CD14-positive monocyte (primary cell): ENCODE data around the gene HYLS1. TPM values are rescaled to one million over a fixed set of nuclear protein-coding genes. Genes with fewer than 3 reads are reported as not detected.

Source experiments
- DNase-seq, 3 donors: peaks; one replicate each; pipeline ENCODE4 v3.0.0-alpha.2; 2011 to 2022
- H2AFZ ChIP-seq: 2 replicates; pipeline ENCODE4 v1.6.0; 2012; ENCODE audit warnings: mild to moderate bottlenecking, low read depth, low read length, inconsistent platforms; ENCODE audit not compliant: insufficient read depth, poor library complexity, severe bottlenecking
- H3K27ac ChIP-seq, 2 donors: 1 replicate in 1 of 2; 2 replicates in 1 of 2; pipeline ENCODE4 v1.5.1; 2012 to 2013; ENCODE audit warnings: low read length in 2 of 2, control low read depth in 1 of 2, inconsistent platforms in 1 of 2, low read depth in 1 of 2, mild to moderate bottlenecking in 1 of 2
- H3K27me3 ChIP-seq, 2 donors: one replicate each; pipeline versions ENCODE4 v1.6.0 to v1.6.1; 2011 to 2013; ENCODE audit warnings: low read length in 2 of 2; ENCODE audit not compliant: control insufficient read depth in 2 of 2, insufficient read depth in 2 of 2
- H3K36me3 ChIP-seq, 2 donors: replicated peaks in 1 of 2; 1 replicate in 1 of 2; 2 replicates in 1 of 2; pipeline versions ENCODE4 v1.5.1 to v1.6.1; 2012 to 2013; ENCODE audit warnings: low read length in 2 of 2, control low read depth in 1 of 2, inconsistent platforms in 1 of 2, mild to moderate bottlenecking in 1 of 2; ENCODE audit not compliant: insufficient read depth in 2 of 2, control insufficient read depth in 1 of 2
- H3K4me1 ChIP-seq, 2 donors: 1 replicate in 1 of 2; 2 replicates in 1 of 2; pipeline versions ENCODE4 v1.5.1 to v1.6.1; 2012 to 2013; ENCODE audit warnings: low read length in 2 of 2, control low read depth in 1 of 2, inconsistent platforms in 1 of 2, mild to moderate bottlenecking in 1 of 2, moderate library complexity in 1 of 2; ENCODE audit not compliant: insufficient read depth in 2 of 2, control insufficient read depth in 1 of 2
- H3K4me2 ChIP-seq: replicated peaks from 2 replicates; pipeline ENCODE3; 2012; ENCODE audit warnings: low read length, moderate library complexity, mild to moderate bottlenecking; ENCODE audit not compliant: poor library complexity, severe bottlenecking; ENCODE audit errors: extremely low read depth
- H3K4me3 ChIP-seq, 3 experiments: fragments of 200-600 bp in 1 of 3; sonication (generic) in 1 of 3; replicated peaks in 1 of 3; 1 replicate in 2 of 3; 2 replicates in 1 of 3; pipeline ENCODE4 v1.5.1; 2011 to 2013; ENCODE audit warnings: low read length in 3 of 3, mild to moderate bottlenecking in 3 of 3, control low read depth in 2 of 3, low read depth in 2 of 3, inconsistent platforms in 1 of 3, moderate library complexity in 1 of 3
- H3K79me2 ChIP-seq: 2 replicates; pipeline ENCODE4 v1.6.0; 2012; ENCODE audit warnings: mild to moderate bottlenecking, control low read depth, inconsistent platforms, low read length, moderate library complexity; ENCODE audit not compliant: insufficient read depth
- H3K9ac ChIP-seq: 2 replicates; pipeline ENCODE4 v1.6.0; 2017; ENCODE audit warnings: low read length, mild to moderate bottlenecking; ENCODE audit not compliant: insufficient read depth, poor library complexity, severe bottlenecking
- H3K9me3 ChIP-seq, 2 donors: replicated peaks in 1 of 2; 1 replicate in 1 of 2; 2 replicates in 1 of 2; pipeline versions ENCODE4 v1.5.1 to v1.6.1; 2012 to 2013; ENCODE audit warnings: low read length in 2 of 2, control low read depth in 1 of 2; ENCODE audit not compliant: control insufficient read depth in 1 of 2, insufficient read depth in 1 of 2
- H4K20me1 ChIP-seq: 2 replicates; pipeline ENCODE4 v1.6.0; 2012; ENCODE audit warnings: mild to moderate bottlenecking, low read length, control low read depth, moderate library complexity; ENCODE audit not compliant: insufficient read depth
- H3K27ac Mint-ChIP-seq, 7 donors: one replicate each; pipeline ENCODE4 v1.8.0; 2020; ENCODE audit warnings: mild to moderate bottlenecking in 7 of 7, mixed read lengths in 7 of 7, moderate library complexity in 6 of 7, inconsistent platforms in 2 of 7
- H3K27me3 Mint-ChIP-seq, 3 donors: one replicate each; pipeline ENCODE4 v1.8.0; 2021 to 2022; ENCODE audit warnings: low read depth in 3 of 3, mild to moderate bottlenecking in 3 of 3, mixed read lengths in 3 of 3, moderate library complexity in 3 of 3, inconsistent platforms in 1 of 3
- H3K36me3 Mint-ChIP-seq, 2 donors: one replicate each; pipeline ENCODE4 v1.8.0; 2020; ENCODE audit warnings: mixed read lengths in 2 of 2, inconsistent platforms in 1 of 2, mild to moderate bottlenecking in 1 of 2
- H3K4me1 Mint-ChIP-seq: one replicate; pipeline ENCODE4 v1.8.0; 2020; ENCODE audit warnings: mild to moderate bottlenecking, mixed read lengths
- H3K4me3 Mint-ChIP-seq, 2 donors: one replicate each; pipeline ENCODE4 v1.8.0; 2020; ENCODE audit warnings: mild to moderate bottlenecking in 2 of 2, mixed read lengths in 2 of 2, moderate library complexity in 1 of 2
- H3K9me3 Mint-ChIP-seq, 7 donors: one replicate each; pipeline ENCODE4 v1.8.0; 2020 to 2022; ENCODE audit warnings: mixed read lengths in 7 of 7, mild to moderate bottlenecking in 6 of 7, moderate library complexity in 6 of 7, inconsistent platforms in 2 of 7
- WGBS: methylation state at CpG from one replicate; pipeline ENCODE4 v1.1.5; 2013; ENCODE audit warnings: missing lambda C conversion rate; ENCODE audit not compliant: insufficient coverage; 5-methylcytosine and 5-hydroxymethylcytosine counted together
- intact Hi-C, 2 donors: fragments of 100-400 bp; cut with micrococcal nuclease; formaldehyde crosslinking; loops; one replicate each; pipeline versions ENCODE4 v1.15.0 to v1.15.1; 2023
- polyA plus RNA-seq, 3 donors: library from polyadenylated mRNA; depleted of rRNA in 1 of 3; unstranded in 2 of 3; stranded (reverse) in 1 of 3; fragments of 300-500 nt in 2 of 3; fragments of >200 nt in 1 of 3; fragmentation: Illumina TruSeq in 2 of 3; gene quantifications; 1 replicate in 2 of 3; 2 replicates in 1 of 3; pipeline ENCODE4 v1.2.3, GENCODE V29; 2012 to 2021
- TF ChIP-seq, protein P1 (sequence below): fragments of 200-600 bp; IDR thresholded peaks from one replicate; pipeline ENCODE4 v1.8.0; 2022; ENCODE audit warnings: antibody characterized with exemption, mild to moderate bottlenecking

The HYLS1 gene
- polyA plus RNA-seq, 3 donors = 0.61 to 2.6 (median 2.0) TPM

DNA sequence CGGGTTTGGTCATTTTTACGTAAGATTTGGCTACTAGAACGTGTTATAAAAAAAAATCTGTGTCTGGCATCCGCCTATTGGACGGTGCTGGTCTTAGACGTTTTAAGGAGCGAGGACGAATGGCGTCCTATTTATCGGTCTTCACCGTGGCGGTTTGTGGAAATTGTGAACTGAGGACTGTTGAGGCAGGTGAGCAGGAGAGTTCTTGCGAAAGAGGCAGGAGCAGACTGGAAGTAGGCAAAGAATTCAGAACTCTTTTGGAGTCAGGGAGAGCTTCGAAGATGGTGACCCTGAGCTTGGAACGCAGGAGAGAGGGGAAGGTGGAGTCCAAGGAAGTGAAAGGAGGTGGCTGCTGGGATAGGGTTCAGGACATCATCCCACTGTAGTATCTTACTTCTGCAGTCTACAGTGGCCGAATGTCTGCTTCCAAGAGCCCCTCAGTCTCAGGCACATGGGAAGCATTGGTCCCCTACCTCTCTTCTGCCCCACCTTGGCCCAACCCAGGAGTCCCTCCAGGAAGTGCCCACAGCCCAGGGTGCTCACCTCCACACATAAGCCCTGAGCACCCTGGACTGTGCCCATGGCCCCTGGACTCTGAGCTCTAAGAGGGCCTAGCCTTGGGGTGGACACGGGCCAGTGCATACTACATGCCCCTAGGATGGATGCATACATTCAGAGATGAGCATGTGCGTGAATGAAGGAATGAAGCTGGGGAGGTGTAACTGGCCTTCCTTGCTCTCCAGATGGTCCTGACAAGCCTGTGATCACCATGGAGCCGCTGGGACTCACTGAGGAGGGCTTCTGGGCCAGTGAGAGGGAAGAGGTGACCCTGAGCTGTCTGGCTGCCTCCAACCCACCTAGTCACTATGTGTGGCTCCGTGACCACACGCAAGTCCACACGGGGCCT lies 62.1 kb downstream of the HYLS1 start:
- Mint-ChIP-seq H3K27ac (no peak overlapping the region), H3K4me1 (no peaks in the 10 kb centered on the region), H3K4me3 (no peak overlapping the region), H3K27me3 (peaks cover 2 to 5% (median 2%) of the 10 kb centered on the region in 3 donors), H3K9me3 (no peaks in the 10 kb centered on the region), H3K36me3 (no peaks in the 10 kb centered on the region)
- Histone ChIP-seq H3K4me2 (no peak overlapping the region), H3K4me3 (no peak overlapping the region), H4K20me1 (no peaks in the 10 kb centered on the region), H3K9me3 (no peaks in the 10 kb centered on the region), H3K4me1 (no peaks in the 10 kb centered on the region), H3K79me2 (no peaks in the 10 kb centered on the region), H3K27ac (no peak overlapping the region), H3K27me3 (no peaks in the 10 kb centered on the region), H3K36me3 (no peaks in the 10 kb centered on the region), H2AFZ (no peak overlapping the region), H3K9ac (no peak overlapping the region)
- WGBS = 96% methylated on average over 18 of the region's 22 CpGs
- TF ChIP-seq, protein P1, sequence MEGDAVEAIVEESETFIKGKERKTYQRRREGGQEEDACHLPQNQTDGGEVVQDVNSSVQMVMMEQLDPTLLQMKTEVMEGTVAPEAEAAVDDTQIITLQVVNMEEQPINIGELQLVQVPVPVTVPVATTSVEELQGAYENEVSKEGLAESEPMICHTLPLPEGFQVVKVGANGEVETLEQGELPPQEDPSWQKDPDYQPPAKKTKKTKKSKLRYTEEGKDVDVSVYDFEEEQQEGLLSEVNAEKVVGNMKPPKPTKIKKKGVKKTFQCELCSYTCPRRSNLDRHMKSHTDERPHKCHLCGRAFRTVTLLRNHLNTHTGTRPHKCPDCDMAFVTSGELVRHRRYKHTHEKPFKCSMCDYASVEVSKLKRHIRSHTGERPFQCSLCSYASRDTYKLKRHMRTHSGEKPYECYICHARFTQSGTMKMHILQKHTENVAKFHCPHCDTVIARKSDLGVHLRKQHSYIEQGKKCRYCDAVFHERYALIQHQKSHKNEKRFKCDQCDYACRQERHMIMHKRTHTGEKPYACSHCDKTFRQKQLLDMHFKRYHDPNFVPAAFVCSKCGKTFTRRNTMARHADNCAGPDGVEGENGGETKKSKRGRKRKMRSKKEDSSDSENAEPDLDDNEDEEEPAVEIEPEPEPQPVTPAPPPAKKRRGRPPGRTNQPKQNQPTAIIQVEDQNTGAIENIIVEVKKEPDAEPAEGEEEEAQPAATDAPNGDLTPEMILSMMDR = no peak
- DNase-seq = no peak
- intact Hi-C loops = no loop called here

DNA sequence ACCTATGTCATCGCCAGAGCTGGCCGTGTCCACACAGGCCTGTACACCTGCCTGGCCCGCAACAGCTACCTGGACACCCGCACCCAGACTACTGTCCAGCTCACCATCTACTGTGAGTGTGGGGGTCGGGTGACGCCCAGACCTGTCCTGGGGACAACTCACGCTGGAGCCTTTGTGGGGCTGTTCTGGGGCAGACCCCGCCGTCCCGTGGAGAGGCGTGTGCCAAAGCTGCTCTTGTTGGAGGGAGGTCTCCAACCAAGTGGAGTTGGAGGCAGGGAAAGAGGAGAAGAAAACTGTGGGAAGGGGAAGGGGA lies 62.7 kb downstream of the HYLS1 start:
- intact Hi-C loops = no loop called here
- no peaks in the 10 kb centered on the region for H4K20me1 ChIP-seq
- Mint-ChIP-seq H3K27me3 (peaks cover 2 to 5% (median 2%) of the 10 kb centered on the region in 3 donors), H3K4me1 (no peaks in the 10 kb centered on the region), H3K36me3 (no peaks in the 10 kb centered on the region), H3K4me3 (no peak overlapping the region), H3K27ac (peak overlapping the region in 1 of 7 donors; percentile 58), H3K9me3 (no peaks in the 10 kb centered on the region)
- no peaks in the 10 kb centered on the region for H3K9me3 ChIP-seq
- H3K27me3 ChIP-seq = no peaks in the 10 kb centered on the region
- no peak overlapping the region for H3K4me3 ChIP-seq
- H3K4me1 ChIP-seq = no peaks in the 10 kb centered on the region
- no peaks in the 10 kb centered on the region for H3K36me3 ChIP-seq
- H2AFZ ChIP-seq = no peak overlapping the region
- no peak overlapping the region for H3K4me2 ChIP-seq
- no peaks in the 10 kb centered on the region for H3K79me2 ChIP-seq
- no peak overlapping the region for H3K27ac ChIP-seq
- no peak for DNase-seq
- 94% methylated on average over 7 of the region's 11 CpGs for WGBS
- H3K9ac ChIP-seq = no peak overlapping the region
- TF ChIP-seq, protein P1 = no peak

Other genes starting within 250 kb of the HYLS1 start
- gene ACRV1, start 206.8 kb upstream of the HYLS1 start, polyA plus RNA-seq = not detected
- gene PATE1, start 141.4 kb upstream of the HYLS1 start, polyA plus RNA-seq = not detected
- gene PATE2, start 108.8 kb upstream of the HYLS1 start, polyA plus RNA-seq = not detected
- not detected for gene PATE3, start 99.5 kb upstream of the HYLS1 start, polyA plus RNA-seq
- gene PATE4, start 54.4 kb upstream of the HYLS1 start, polyA plus RNA-seq = not detected
- gene PUS3, start 15.5 kb downstream of the HYLS1 start, polyA plus RNA-seq = 1 to 10 TPM; 2.0 to 5.3 (median 3.1) TPM
- gene DDX25, start 16.8 kb downstream of the HYLS1 start, polyA plus RNA-seq = not detected
- gene VSIG10L2, start 58.4 kb downstream of the HYLS1 start, polyA plus RNA-seq = not detected
- gene CDON, start 175.2 kb downstream of the HYLS1 start, polyA plus RNA-seq = under 1 TPM in 1 of 3 donors, not detected in 2; 0.01 TPM